NB4 (cell line): ENCODE data around the gene PRR11.
"Not testable (repeated sequence)": the region's sequence is repeated elsewhere in the genome, so short reads cannot be mapped to it uniquely, and the experiment has no call there.

ENCODE experiments used
- MYC ChIP-seq: IDR thresholded peaks from 2 replicates; pipeline ENCODE4 v1.6.1; 2011; ENCODE audit warnings: low read depth, low read length
- POLR2A ChIP-seq: IDR thresholded peaks from 2 replicates; pipeline ENCODE4 v1.6.1; 2011; ENCODE audit warnings: mild to moderate bottlenecking; ENCODE audit not compliant: insufficient read length; ENCODE audit errors: extremely low read depth
- TF ChIP-seq, protein P1 (sequence below): IDR thresholded peaks from one replicate; pipeline ENCODE4 v1.5.1; 2012; ENCODE audit warnings: low read depth, low read length
- TF ChIP-seq, protein P2 (sequence below): IDR thresholded peaks from 2 replicates; pipeline ENCODE4 v1.6.1; 2011; ENCODE audit warnings: low read depth, low read length

DNA sequence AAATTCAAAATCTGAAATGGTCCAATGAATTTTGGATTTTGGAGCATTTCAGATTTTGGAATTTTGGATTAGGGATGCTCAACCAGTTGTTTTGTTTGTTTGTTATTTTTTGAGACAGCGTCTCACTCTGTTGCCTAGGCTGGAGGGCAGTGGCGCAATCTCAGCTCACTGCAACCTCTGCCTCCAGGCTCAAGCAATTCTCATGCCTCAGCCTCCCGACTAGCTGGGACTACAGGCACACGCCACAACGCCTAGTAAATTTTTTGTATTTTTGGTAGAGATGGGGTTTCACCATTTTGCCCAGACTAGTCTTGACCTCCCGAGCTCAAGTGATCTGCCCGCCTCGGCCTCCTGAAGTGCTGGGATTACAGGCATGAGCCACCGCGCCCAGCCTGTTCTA, 17.2 kb upstream of the PRR11 start:
- TF ChIP-seq, protein P1, sequence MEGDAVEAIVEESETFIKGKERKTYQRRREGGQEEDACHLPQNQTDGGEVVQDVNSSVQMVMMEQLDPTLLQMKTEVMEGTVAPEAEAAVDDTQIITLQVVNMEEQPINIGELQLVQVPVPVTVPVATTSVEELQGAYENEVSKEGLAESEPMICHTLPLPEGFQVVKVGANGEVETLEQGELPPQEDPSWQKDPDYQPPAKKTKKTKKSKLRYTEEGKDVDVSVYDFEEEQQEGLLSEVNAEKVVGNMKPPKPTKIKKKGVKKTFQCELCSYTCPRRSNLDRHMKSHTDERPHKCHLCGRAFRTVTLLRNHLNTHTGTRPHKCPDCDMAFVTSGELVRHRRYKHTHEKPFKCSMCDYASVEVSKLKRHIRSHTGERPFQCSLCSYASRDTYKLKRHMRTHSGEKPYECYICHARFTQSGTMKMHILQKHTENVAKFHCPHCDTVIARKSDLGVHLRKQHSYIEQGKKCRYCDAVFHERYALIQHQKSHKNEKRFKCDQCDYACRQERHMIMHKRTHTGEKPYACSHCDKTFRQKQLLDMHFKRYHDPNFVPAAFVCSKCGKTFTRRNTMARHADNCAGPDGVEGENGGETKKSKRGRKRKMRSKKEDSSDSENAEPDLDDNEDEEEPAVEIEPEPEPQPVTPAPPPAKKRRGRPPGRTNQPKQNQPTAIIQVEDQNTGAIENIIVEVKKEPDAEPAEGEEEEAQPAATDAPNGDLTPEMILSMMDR: not testable (repeated sequence)
- not testable (repeated sequence) for TF ChIP-seq POLR2A, MYC
- TF ChIP-seq, protein P2, sequence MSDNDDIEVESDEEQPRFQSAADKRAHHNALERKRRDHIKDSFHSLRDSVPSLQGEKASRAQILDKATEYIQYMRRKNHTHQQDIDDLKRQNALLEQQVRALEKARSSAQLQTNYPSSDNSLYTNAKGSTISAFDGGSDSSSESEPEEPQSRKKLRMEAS: not testable (repeated sequence)
